ENCODE data around the gene EGFLAM.

The EGFLAM gene

GRCh38 chr5:38468202-38468673, 209.9 kb downstream of the EGFLAM start:
- DNase-seq (ENCODE audit: low spot score) (peak; percentile 98), FAIRE-seq (peak; percentile 97)

DNA sequence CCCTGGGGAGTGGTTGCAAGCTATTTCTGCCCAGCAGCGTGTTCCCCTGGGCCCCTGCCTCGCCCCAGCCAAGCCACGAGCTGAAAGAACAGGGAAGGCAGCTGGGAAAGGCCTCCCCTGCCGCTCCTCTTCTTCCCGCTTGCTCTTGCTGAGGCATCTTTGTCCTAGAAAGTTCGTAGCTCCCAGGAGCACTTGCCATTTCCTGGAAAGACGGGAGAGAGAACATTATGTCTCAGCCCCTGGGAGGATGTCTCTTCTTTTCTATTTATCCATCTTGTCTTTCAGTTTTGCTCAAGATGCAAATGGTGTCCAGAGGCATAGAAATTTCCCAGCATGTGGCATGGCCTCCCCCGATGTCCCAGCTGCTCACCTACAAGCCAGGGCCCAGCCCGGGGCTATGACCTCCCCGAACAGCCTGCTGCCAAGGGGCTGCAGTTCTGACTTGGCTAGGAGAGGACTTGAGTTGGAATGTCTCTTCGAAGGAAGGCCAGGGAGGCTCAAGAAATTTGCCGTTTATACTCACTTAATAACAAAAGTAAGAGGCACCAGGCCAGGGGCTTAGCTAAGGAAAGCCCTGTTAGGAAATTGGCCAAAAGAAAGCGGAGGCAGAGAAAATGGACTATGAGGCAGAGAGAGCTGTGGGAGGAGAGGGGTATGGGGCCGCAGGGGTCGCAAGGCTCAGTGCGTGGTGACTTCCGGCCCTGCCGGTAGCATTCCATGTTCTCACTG, 210.8 kb downstream of the EGFLAM start:
- FAIRE-seq (no peak), DNase-seq (ENCODE audit: low spot score) (no peak)

DNA sequence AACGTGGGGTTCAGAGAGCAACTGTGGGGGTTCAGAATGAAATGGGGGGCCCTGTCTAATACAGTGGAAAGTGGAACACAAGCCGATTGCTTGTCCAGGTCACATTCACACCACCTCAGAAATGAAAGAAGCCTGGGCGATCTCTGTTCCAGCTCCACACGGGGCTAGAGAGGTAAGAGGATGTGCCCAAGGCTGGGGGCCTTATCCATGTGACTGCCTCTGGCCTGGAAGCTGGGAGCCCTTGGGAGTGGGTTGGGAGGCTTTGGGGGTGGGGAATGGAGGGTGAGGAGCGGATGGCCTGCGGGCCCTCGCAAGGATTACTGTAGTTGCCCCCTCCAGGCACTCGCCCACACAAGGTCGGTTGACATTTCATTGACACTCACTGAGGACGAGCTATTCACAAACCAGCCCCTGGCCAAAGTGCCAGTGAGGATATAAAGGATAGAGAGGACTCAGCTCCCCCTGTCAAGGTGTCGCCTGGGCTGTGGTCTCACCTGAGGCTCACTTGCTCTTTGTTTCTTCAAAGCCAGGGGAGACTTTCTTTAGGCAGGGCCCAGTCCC, 211.4 kb downstream of the EGFLAM start:
- DNase-seq (ENCODE audit: low spot score) = no peak
- no peak for FAIRE-seq

DNA sequence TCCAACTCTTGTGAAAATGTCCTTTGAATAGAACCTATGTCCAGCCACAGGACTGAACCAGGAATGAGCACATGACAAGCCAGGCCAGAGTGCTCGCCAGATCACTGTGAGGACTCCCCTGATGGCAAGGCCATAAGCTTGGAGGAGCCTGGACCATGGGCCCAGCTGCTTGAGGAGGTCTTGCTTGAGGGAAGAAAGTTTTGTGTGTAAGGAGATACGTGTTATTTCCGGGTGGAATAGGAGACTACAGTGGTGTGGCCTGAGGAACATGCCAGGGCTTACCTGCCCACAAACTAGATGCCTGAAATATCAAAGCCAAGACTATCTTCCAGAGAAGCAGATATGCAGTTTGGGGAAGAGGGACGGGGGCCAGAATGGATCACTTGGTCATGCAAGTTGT, 213.3 kb downstream of the EGFLAM start:
- no peak for FAIRE-seq

DNA sequence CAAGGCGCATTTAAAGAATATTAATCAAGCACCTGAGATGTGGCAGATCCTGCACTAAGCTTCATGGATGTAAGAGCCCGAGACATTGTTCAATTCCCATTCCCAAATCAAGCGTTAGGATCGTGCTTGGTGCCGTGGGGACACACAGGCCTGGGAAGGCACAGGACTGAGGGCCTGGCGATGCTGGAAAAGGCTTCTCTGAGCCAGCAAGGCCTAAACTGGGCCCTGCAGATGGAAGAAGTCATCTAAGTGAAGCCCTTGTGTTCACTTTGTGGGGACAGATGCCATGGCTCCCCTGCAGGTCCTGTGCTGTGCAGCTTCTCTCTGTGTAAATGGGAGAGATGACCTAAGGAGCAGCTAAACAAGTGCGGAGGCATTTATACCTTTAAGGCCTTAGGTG, 214.2 kb downstream of the EGFLAM start:
- FAIRE-seq = no peak
- no peak for DNase-seq (ENCODE audit: low spot score)

More for the DNA sequence above, 213.3 kb downstream of the EGFLAM start:
- no peak for DNase-seq (ENCODE audit: low spot score)

DNA sequence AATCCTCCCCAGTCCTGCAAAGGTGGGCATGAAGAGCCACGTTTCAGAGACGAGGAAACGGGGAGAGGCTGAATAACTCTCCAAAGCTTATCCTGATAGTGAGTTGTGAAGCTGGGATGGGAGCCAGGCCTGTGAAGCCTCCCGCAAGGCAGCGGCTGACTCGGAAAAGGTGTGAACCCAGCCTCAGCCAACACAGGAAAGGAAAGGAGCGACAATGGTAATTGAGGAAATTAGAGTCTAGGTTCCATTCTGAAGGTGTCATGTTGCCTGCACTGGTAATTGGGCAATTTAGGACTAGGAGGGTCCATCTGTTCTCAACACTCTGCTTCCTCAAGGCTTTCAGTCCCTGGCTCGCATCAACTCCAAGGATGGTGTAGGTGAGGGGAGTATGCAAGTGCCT, 214.6 kb downstream of the EGFLAM start:
- FAIRE-seq (no peak), DNase-seq (ENCODE audit: low spot score) (no peak)

DNA sequence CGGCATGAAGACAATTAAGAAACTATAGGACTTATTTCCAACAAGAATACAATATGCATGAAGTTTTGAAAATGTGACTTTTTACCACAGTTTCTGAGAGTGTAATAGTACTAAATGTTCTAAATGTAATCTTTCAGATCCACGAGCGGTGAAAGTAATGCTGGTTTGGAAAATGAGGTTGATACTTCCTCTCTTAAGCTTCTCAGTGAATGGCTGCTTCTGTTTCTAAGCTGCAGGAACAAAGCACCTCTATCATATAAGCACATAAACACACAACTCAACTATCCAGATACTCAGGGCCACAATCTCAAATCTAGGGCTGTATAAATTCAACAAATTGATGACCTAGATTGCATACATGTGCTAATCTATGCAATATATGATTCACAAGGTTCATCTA, 219.8 kb downstream of the EGFLAM start:
- FAIRE-seq = no peak
- no peak for DNase-seq (ENCODE audit: low spot score)

DNA sequence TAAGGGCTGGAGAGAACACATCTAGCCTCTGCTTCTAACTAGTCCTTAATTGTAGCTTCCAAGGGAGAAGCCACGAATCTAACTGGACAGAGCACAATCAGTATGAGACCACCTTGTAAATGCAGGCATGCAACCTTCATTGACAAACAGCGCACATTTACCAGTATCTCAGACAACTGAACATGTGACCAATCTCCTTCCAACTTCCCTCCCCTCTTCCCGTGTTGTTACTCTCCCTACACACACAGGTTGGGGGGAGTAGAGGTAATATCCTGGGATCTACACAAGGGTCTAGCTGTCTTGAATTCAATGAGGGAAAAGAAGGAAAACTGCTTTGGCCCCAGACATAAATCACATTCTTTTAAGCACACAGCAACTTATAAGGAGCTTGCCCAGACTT, 220.5 kb downstream of the EGFLAM start:
- DNase-seq (ENCODE audit: low spot score) = no peak
- no peak for FAIRE-seq

- FAIRE-seq (no peak), DNase-seq (ENCODE audit: low spot score) (no peak)
These were observed 221.1 kb downstream of the EGFLAM start for GRCh38 chr5:38479315-38479904.

DNA sequence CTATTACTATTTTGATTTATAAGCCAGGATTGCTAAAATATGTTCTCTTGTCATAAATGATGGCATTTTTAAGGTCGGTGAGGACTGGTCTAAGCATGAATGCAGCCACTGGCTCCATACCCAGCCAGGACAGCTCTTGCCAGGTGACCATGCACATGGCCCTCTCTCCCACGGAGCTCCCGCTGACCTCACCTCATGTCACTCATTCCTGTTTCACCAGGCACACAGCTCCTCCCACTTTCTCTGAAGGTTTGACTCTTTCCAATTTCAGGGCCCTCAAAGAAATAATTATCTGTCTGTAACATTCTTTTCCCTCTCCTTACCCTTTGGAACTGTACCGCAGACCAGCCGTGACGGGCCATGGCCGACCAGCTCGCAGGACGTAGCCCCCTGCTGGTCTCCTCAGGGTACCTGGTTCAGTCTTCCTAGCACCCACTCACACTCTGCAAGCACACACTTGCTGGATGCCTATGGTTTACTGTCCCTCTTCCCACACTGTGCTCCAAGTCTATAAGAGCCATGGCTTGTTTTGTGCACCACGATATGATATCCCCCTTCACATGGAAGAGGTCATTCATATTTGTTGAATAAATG, 225.5 kb downstream of the EGFLAM start:
- FAIRE-seq (no peak), DNase-seq (ENCODE audit: low spot score) (no peak)

DNA sequence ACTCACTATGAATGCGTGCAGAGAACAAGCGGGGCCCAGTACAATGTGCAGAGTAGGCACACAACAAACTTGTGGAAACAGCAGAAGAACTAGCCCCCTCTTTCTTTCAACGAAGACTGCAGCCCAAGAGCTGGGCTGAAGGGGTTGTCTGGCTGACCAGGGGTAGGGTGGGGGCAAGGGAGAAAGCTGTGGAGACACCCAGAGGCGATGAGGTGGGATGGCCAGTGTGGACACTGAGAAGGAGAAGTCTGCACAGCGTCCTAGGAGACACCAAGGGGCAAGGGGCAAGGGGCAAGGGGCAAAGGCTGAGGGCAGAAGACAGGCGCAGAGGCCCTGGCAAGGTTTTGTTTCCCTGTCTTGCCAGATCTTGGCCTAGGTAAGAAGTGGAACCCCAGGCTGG, 235.8 kb downstream of the EGFLAM start:
- FAIRE-seq (no peak), DNase-seq (ENCODE audit: low spot score) (no peak)

DNA sequence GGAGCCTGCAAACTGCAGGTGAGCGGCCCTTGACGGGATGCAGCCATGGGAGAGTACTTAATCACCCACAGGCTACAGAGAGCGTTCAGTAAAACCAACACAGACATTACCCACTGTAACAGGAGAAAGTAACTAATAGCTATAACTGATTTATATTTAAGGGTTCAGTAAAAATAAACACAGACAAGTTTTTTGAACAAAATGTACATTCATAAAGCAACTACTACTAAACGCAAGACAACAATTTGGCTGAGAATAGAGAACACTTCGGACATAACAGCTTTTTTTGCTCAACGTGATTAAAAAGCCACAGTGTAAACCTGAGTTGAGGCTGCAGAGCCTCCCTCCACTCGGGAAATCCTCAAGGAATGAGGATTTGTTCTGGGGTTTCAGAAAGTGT, 236.4 kb downstream of the EGFLAM start:
- DNase-seq (ENCODE audit: low spot score) (no peak), FAIRE-seq (no peak)

GRCh38 chr5:38497946-38498345, 239.6 kb downstream of the EGFLAM start:
- FAIRE-seq = no peak
- DNase-seq (ENCODE audit: low spot score) = no peak

DNA sequence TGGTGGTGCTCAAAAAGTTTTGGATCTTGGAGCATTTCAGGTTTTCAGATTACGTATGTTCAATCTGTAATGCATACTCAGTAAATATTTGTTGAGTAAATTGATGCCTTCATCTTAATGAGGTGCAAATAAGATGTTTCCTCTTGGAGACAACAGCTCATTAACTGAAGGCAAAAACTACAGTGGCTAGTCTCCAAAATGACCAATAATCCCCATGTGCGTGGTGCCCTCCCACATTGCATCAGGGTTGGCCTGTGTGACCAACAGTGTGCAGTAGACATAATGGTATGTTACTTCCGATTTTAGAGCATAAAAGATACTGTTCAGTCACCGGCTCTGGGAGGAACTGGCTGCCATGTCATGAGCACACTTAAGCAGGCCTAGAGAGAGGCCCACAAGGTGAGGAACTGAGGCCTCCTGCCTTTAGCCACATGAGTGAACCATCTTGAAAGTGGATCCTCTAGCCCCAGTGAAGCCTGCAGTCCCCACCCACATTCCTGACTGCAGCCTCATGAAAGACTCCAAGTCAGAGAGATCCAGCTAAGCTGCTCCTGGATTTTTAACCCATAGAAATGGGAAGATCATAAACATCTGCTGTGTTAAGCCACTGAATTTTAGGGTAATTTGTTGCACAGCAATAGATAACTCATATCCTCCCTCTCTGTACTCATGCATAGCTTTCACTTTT, 242.4 kb downstream of the EGFLAM start:
- FAIRE-seq = no peak

GRCh38 chr5:38506302-38506701, 247.9 kb downstream of the EGFLAM start:
- no peak for DNase-seq (ENCODE audit: low spot score)
- FAIRE-seq = no peak

More for the DNA sequence above, 242.4 kb downstream of the EGFLAM start:
- no peak for DNase-seq (ENCODE audit: low spot score)

- no peak for FAIRE-seq
These were observed 250.8 kb downstream of the EGFLAM start for GRCh38 chr5:38509185-38509584.

More at GRCh38 chr5:38509185-38509584, 250.8 kb downstream of the EGFLAM start:
- no peak for DNase-seq (ENCODE audit: low spot score)

All from RCC 7860 (cell line).